IgD-negative memory B cell (primary cell): Measurements from ENCODE around the gene MRPL27. TPM values are rescaled to one million over a fixed set of nuclear protein-coding genes. Genes with fewer than 3 reads are reported as not detected.
A peak's percentile ranks its signal among the peaks of the same experiment; 100 is the strongest.
"Not testable (repeated sequence)": the region's sequence is repeated elsewhere in the genome, so short reads cannot be mapped to it uniquely, and the experiment has no call there.

Source experiments
- H3K27ac Mint-ChIP-seq, 3 donors: one replicate each; pipeline ENCODE4 v1.8.0; 2020 to 2022; ENCODE audit warnings: mild to moderate bottlenecking in 3 of 3, mixed read lengths in 3 of 3, moderate library complexity in 1 of 3
- H3K27me3 Mint-ChIP-seq: one replicate; pipeline ENCODE4 v1.8.0; 2021; ENCODE audit warnings: mixed read lengths
- H3K36me3 Mint-ChIP-seq: one replicate; pipeline ENCODE4 v1.8.0; 2020; ENCODE audit warnings: mild to moderate bottlenecking, mixed read lengths
- H3K4me1 Mint-ChIP-seq, 3 donors: one replicate each; pipeline ENCODE4 v1.8.0; 2020 to 2022; ENCODE audit warnings: mixed read lengths in 3 of 3, mild to moderate bottlenecking in 1 of 3
- H3K4me3 Mint-ChIP-seq, 4 donors: one replicate each; pipeline ENCODE4 v1.8.0; 2020 to 2022; ENCODE audit warnings: mild to moderate bottlenecking in 4 of 4, mixed read lengths in 4 of 4, moderate library complexity in 3 of 4
- H3K9me3 Mint-ChIP-seq, 3 donors: one replicate each; pipeline ENCODE4 v1.8.0; 2020 to 2021; ENCODE audit warnings: mixed read lengths in 3 of 3, mild to moderate bottlenecking in 1 of 3
- polyA plus RNA-seq: library from polyadenylated mRNA; unstranded; fragments of 300-500 nt; fragmentation: Illumina TruSeq; gene quantifications from one replicate; pipeline ENCODE4 v1.2.3, GENCODE V29; 2021

The MRPL27 gene
- polyA plus RNA-seq: 62.5 TPM

DNA sequence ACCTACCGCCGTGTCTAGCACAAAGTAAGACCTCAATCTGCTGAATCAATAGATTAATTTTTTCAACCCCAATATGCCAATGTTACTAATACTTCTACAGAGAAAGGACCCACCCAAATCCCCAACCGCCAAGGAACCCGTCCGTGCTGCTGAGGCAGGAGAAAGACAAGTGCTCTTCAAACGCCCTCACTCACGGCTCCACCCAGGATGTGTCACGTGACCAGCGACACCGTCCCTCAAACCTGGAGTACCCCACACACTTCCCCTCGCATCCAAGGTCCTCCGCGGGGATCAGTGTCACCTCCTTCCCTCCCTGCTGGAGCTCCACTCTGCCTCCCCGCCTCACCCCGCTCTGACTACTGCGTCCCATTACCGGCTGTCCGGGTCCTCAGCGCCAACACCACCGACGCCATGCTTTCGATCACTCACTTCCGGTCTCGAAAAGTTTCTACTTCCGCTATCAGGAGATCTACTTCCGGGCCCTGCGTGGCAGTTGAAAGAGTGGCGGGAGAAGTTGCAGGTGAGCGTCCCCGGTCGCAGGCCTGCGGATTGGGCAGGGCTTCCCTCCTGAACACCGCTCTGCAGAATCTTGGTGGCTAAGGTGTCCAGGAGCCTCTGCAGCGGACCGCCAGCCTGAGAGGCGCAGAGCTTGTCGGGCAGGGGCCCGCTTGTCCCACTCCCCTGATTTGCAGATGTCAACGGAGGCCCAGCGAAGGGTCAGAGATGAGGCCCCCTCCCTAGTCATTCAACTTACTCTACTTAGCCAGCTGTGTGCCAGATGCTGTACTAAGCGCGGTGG is at the start of gene MRPL27, which contains the start of gene EME1:
MRPL27 (minus strand) TSS at position 427 of the 799 bp plus-strand sequence; CDS start at position 413, 14 bp downstream.
EME1 (plus strand) TSS at position 472 of the 799 bp plus-strand sequence. CDS start 1,980 bp downstream, outside the sequence.
- Mint-ChIP-seq H3K27me3 (no peaks in the 10 kb centered on the region), H3K4me3 (peak within 1 kb of the TSS; percentile 88 to 100 (median 99)), H3K36me3 (peaks cover 4% of the 10 kb centered on the region), H3K4me1 (peaks cover 13 to 22% (median 14%) of the 10 kb centered on the region in 3 donors), H3K9me3 (no peaks in the 10 kb centered on the region), H3K27ac (peak within 1 kb of the TSS; percentile 82 to 100 (median 99))

- H3K4me1 Mint-ChIP-seq: peaks cover 25 to 35% (median 25%) of the 10 kb centered on the region in 3 donors
- peak overlapping the region in 1 of 4 donors; percentile 84 for H3K4me3 Mint-ChIP-seq
Measured at GRCh38 chr17:50422738-50423137, 49.8 kb upstream of the MRPL27 start.

GRCh38 chr17:50421308-50422051 is 48.5 kb upstream of the MRPL27 start:
- H3K27me3 Mint-ChIP-seq: no peaks in the 10 kb centered on the region
- H3K36me3 Mint-ChIP-seq: no peaks in the 10 kb centered on the region
- peaks cover 13 to 25% (median 20%) of the 10 kb centered on the region in 3 donors for H3K4me1 Mint-ChIP-seq
- peak overlapping the region; percentile 78 to 97 (median 92) for H3K4me3 Mint-ChIP-seq
- H3K27ac Mint-ChIP-seq: peak overlapping the region; percentile 97 to 99 (median 98)
- H3K9me3 Mint-ChIP-seq: peaks cover 0 to 7% (median 4%) of the 10 kb centered on the region in 3 donors

More at GRCh38 chr17:50422738-50423137, 49.8 kb upstream of the MRPL27 start:
- Mint-ChIP-seq H3K27me3 (no peaks in the 10 kb centered on the region), H3K36me3 (no peaks in the 10 kb centered on the region), H3K9me3 (peaks cover 0 to 7% (median 4%) of the 10 kb centered on the region in 3 donors), H3K27ac (peak overlapping the region; percentile 45 to 84 (median 62))

GRCh38 chr17:50420419-50421112 is 47.6 kb upstream of the MRPL27 start:
- peak overlapping the region in 2 of 4 donors; percentile 92 to 93 for H3K4me3 Mint-ChIP-seq
- no peaks in the 10 kb centered on the region for H3K36me3 Mint-ChIP-seq
- H3K27ac Mint-ChIP-seq: peak overlapping the region; percentile 97 to 99 (median 98)

DNA sequence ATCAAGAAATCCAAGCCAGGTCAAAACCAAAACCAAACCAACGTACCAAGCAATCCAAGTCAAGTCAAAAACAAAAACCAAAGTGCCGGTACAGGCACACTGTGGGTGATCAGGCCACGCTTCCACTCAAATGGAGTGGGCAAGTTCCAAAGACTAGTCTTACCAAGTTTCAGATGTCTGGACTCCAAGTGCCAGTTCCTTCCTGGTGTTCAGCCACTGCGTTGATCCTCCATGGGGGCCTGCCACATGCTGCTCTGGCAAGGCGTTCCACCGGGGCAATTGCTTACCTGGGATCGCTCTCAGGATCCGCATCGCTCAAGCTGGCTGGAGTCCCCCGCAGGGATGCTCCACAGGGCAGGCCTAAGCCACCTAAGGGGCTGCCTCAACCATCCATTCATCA is 46.6 kb upstream of the MRPL27 start:
- H3K27me3 Mint-ChIP-seq, H3K9me3 Mint-ChIP-seq, H3K36me3 Mint-ChIP-seq: not testable (repeated sequence)
- H3K27ac Mint-ChIP-seq: peak overlapping the region in 2 of 3 donors; percentile 60 to 86
- H3K4me1 Mint-ChIP-seq: peaks cover 9 to 19% (median 17%) of the 10 kb centered on the region in 3 donors
- H3K4me3 Mint-ChIP-seq: peak overlapping the region in 2 of 4 donors; percentile 52 to 65

More at GRCh38 chr17:50420419-50421112, 47.6 kb upstream of the MRPL27 start:
- Mint-ChIP-seq H3K4me1 (peaks cover 10 to 23% (median 20%) of the 10 kb centered on the region in 3 donors), H3K9me3 (peaks cover 0 to 7% (median 4%) of the 10 kb centered on the region in 3 donors), H3K27me3 (no peaks in the 10 kb centered on the region)

DNA sequence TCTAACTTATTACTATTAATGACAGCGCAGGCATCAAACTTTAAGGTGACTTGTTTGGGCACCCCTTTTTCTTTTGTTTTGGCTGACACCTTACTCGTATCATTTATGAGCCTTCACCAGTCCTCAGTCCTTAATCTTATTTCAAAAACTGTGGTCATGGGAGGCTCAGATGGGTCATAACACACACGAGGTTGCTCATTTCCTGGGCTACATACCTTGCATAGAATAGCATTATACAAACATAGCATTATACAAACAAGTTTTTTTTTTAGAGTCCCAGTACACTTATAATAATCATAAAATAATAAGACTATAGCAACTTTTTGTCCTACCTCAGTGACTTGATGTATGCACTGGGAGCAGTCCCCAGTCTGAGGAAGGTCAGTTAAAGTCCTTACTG is 41.8 kb upstream of the MRPL27 start:
- Mint-ChIP-seq H3K36me3 (no peaks in the 10 kb centered on the region), H3K27ac (no peak overlapping the region), H3K9me3 (peaks cover 0 to 7% (median 4%) of the 10 kb centered on the region in 3 donors), H3K27me3 (no peaks in the 10 kb centered on the region), H3K4me3 (no peak overlapping the region), H3K4me1 (peaks cover 0 to 3% (median 3%) of the 10 kb centered on the region in 3 donors)

- Mint-ChIP-seq H3K4me3 (no peak overlapping the region), H3K36me3 (no peaks in the 10 kb centered on the region), H3K27ac (no peak overlapping the region), H3K27me3 (no peaks in the 10 kb centered on the region), H3K4me1 (peaks cover 0 to 2% (median 0%) of the 10 kb centered on the region in 3 donors), H3K9me3 (no peaks in the 10 kb centered on the region)
Measured at GRCh38 chr17:50412188-50412732, 39.3 kb upstream of the MRPL27 start.

DNA sequence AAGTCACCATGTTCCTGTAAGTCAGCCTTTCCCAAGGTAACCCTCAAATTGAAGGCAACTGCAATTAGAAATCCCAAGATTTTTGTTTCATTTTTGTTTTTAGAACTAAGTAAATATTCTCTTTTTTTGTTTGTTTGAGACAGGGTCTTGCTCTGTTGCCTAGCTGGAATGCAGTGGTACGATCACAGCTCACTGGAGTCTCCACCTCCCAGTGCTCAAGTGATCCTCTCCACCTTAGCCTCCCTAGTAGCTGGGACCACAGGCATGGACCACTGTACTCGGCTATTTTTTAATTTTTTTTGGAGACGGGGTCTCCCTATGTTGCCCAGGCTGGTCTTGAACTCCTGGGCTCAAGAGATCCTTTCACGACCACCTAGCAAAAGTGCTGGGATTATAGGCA is 34.9 kb upstream of the MRPL27 start:
- peaks cover 11% of the 10 kb centered on the region for H3K27me3 Mint-ChIP-seq
- peaks cover 0 to 2% (median 0%) of the 10 kb centered on the region in 3 donors for H3K4me1 Mint-ChIP-seq
- H3K36me3 Mint-ChIP-seq: peaks cover 2% of the 10 kb centered on the region
- no peaks in the 10 kb centered on the region for H3K9me3 Mint-ChIP-seq
- no peak overlapping the region for H3K27ac Mint-ChIP-seq
- peak overlapping the region in 1 of 4 donors; percentile 45 for H3K4me3 Mint-ChIP-seq

- no peaks in the 10 kb centered on the region for H3K9me3 Mint-ChIP-seq
- H3K4me3 Mint-ChIP-seq: no peak overlapping the region
- peaks cover 0 to 2% (median 0%) of the 10 kb centered on the region in 3 donors for H3K4me1 Mint-ChIP-seq
- peaks cover 2% of the 10 kb centered on the region for H3K36me3 Mint-ChIP-seq
- peaks cover 11% of the 10 kb centered on the region for H3K27me3 Mint-ChIP-seq
- no peak overlapping the region for H3K27ac Mint-ChIP-seq
Measured at GRCh38 chr17:50406578-50406977, 33.6 kb upstream of the MRPL27 start.

- H3K27ac Mint-ChIP-seq, H3K4me1 Mint-ChIP-seq, H3K9me3 Mint-ChIP-seq, H3K36me3 Mint-ChIP-seq: not testable (repeated sequence)
- Mint-ChIP-seq H3K4me3 (peak overlapping the region in 1 of 4 donors; percentile 38), H3K27me3 (peaks cover 11% of the 10 kb centered on the region)
Measured at GRCh38 chr17:50405351-50405750, 32.4 kb upstream of the MRPL27 start.

- not testable (repeated sequence) for H3K36me3 Mint-ChIP-seq, H3K9me3 Mint-ChIP-seq, H3K27me3 Mint-ChIP-seq
- Mint-ChIP-seq H3K4me1 (peaks cover 15 to 20% (median 17%) of the 10 kb centered on the region in 3 donors), H3K4me3 (peak overlapping the region in 1 of 4 donors; percentile 92), H3K27ac (peak overlapping the region in 1 of 3 donors; percentile 53)
Measured at GRCh38 chr17:50399591-50399990, 26.6 kb upstream of the MRPL27 start.

- peaks cover 13 to 20% (median 19%) of the 10 kb centered on the region in 3 donors for H3K4me1 Mint-ChIP-seq
- not testable (repeated sequence) for H3K27me3 Mint-ChIP-seq, H3K36me3 Mint-ChIP-seq, H3K9me3 Mint-ChIP-seq
- peak overlapping the region in 3 of 4 donors; percentile 66 to 92 (median 87) for H3K4me3 Mint-ChIP-seq
- peak overlapping the region in 1 of 3 donors; percentile 23 for H3K27ac Mint-ChIP-seq
Measured at GRCh38 chr17:50398672-50399071, 25.7 kb upstream of the MRPL27 start.

- no peaks in the 10 kb centered on the region for H3K27me3 Mint-ChIP-seq
- H3K4me3 Mint-ChIP-seq: peak overlapping the region; percentile 87 to 92 (median 92)
- no peaks in the 10 kb centered on the region for H3K9me3 Mint-ChIP-seq
- peaks cover 16 to 24% (median 20%) of the 10 kb centered on the region in 3 donors for H3K4me1 Mint-ChIP-seq
- H3K36me3 Mint-ChIP-seq: peaks cover 4% of the 10 kb centered on the region
- H3K27ac Mint-ChIP-seq: peak overlapping the region in 2 of 3 donors; percentile 89 to 90
Measured at GRCh38 chr17:50397919-50398285, 24.9 kb upstream of the MRPL27 start.
